KOPT-K1 (cell line): ENCODE data around the gene TPP1.

Source experiments
- H3K27ac ChIP-seq: fragments of 200-600 bp; sonication (generic); 2 replicates; pipeline ENCODE4 v1.5.1; 2016; ENCODE audit warnings: antibody characterized with exemption, mild to moderate bottlenecking, low read depth, low read length; ENCODE audit not compliant: poor library complexity, severe bottlenecking
- H3K36me3 ChIP-seq: fragments of 200-600 bp; sonication (generic); 2 replicates; pipeline ENCODE4 v1.5.1; 2017; ENCODE audit warnings: antibody characterized with exemption, mild to moderate bottlenecking, low read length, moderate library complexity; ENCODE audit not compliant: insufficient read depth
- H3K9me3 ChIP-seq: fragments of 200-600 bp; sonication (generic); 2 replicates; pipeline ENCODE4 v1.5.1; 2017; ENCODE audit warnings: antibody characterized with exemption, low read length, mild to moderate bottlenecking; ENCODE audit not compliant: insufficient read depth, poor library complexity, severe bottlenecking

Gene TPP1

DNA sequence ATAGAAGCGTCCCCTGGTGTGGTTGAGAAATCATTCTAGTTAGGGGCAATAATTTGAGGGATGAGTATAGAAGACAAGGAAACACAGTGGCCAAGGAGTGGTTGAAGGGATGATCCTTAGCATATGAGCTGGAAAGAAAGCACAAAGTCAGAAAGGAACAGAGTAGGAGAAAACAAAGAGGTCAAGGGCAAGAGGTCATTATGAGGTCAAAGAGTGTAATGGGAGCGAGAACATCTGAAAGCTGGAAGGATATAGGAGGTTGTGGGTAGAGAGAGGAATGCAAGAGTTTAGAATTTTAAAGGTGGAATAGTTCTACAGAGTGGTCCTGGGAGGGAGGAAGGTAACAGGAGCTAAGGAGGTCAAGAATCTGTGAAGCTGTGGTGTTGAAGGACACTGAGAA lies 34.4 kb upstream of the TPP1 start:
- Histone ChIP-seq H3K36me3 (no peaks in the 10 kb centered on the region), H3K9me3 (no peaks in the 10 kb centered on the region), H3K27ac (no peak overlapping the region)

DNA sequence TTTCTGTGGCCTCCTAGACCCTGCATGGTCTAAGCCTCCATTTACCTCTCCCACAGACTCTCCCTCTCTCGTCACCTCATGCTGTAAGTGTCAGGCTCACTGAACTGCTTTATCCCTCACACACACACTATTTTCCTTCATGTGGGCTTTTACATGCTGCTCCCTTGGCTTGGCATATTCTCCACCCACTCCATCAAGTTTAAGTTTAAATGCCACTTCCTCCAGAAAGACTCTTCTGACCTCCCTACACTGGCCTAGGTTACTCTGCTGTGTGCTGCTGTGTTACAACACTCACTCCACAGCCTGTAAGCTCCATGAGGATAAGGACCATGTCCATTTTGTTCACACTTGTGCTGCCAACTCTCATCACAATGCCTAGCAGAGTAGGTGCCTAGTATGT lies 33.9 kb upstream of the TPP1 start:
- Histone ChIP-seq H3K27ac (no peak overlapping the region), H3K9me3 (no peaks in the 10 kb centered on the region), H3K36me3 (no peaks in the 10 kb centered on the region)

DNA sequence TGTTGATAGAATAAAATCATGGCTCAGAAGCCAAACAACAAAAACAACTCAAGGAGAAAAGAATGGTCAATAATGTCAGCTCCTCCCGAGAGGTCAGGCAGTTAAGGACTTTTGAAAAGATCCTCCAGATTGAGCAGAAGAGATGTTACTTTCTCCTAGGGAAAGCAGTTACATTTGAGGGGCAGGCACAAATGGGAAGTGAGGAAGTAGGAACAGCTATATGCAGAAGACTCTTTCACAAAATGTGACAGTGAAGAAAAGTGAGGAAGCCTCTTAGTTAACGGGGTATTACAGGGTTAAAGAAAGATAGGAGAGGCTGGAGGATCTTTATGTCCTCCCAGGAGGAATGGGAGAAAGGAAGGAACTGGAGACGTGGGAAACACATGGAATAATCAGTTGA lies 33.0 kb upstream of the TPP1 start:
- Histone ChIP-seq H3K36me3 (no peaks in the 10 kb centered on the region), H3K9me3 (no peaks in the 10 kb centered on the region), H3K27ac (no peak overlapping the region)

DNA sequence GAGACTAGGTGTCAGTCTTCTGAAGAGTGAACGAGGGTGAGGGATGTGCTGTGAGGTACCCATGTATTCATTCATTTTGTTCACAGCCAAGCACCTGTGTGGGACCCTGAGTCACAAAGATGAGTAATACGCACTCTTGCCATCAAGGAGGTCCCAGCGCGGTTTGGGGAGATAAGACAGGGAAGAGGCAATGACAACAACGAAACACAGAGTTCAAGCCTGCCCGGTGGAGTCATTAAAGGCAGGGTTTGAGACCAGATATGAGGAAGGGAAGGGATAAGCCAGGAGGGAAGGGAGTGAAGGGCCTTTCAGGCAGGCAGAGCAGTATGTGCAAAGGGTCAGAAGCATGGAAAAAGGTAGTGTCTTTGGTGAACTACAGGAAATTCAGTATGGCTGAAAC lies 31.8 kb upstream of the TPP1 start:
- no peaks in the 10 kb centered on the region for H3K36me3 ChIP-seq
- H3K27ac ChIP-seq = no peak overlapping the region
- no peaks in the 10 kb centered on the region for H3K9me3 ChIP-seq

DNA sequence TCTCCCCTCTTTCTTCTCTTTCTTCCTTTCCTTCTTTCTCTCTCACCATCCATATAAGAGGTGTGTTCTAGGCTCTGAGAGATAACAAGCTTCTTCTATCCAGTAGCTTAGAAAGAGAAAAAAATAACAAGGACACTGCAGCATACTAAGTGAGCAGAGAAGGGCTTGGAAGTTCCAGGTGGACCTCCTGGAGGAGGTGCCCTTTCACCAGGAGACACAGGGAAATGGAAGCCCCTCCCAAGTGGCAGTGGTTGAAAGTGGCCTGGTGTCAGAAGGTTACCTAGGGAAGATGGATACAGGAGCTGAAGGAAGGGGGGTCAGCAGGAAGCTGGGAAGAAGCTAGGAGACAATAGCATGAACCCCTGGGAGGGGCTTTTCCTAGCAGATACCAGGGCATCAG lies 30.9 kb upstream of the TPP1 start:
- H3K36me3 ChIP-seq = no peaks in the 10 kb centered on the region
- H3K9me3 ChIP-seq = no peaks in the 10 kb centered on the region
- no peak overlapping the region for H3K27ac ChIP-seq

DNA sequence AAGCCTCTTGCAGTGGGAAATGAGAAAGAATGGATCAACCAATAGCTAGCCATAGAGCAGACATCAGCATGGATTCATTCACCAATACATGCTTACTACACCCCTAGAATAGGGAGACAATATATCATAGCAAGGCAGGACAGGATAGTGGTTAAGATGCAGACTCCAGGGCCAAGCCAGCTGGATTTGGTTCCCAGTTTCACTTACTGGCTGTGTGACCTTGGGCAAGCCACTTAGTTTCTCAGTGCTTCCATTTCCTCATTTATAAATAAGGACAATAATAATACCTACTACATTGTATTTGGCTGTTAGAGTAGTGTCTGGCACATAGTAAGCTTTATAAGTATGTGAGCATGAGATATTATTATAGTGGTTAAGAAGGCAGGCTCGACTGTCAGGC lies 29.3 kb upstream of the TPP1 start:
- Histone ChIP-seq H3K9me3 (no peaks in the 10 kb centered on the region), H3K27ac (no peak overlapping the region)

DNA sequence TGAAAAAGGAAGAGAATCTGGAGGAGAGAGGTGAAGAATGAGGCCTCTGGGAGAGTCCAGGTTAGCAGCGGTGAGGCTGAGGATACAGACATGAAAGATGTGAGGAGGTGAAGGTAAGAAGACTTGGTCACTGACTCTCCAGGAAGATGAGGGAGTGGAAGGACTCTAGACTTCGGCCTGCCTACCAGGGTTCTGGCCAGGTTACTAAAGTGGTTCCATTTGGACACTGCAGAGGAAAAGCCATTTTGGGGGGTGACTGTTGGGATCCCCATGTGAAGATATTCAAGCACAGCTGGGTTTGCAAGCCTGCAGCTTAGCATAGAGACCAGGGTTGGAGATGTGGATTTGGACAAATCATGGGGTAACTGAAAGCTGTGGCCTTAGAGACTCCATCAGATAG lies 28.6 kb upstream of the TPP1 start:
- no peaks in the 10 kb centered on the region for H3K36me3 ChIP-seq
- no peaks in the 10 kb centered on the region for H3K9me3 ChIP-seq
- H3K27ac ChIP-seq = peak overlapping the region; percentile 69

More for the DNA sequence above, 29.3 kb upstream of the TPP1 start:
- no peaks in the 10 kb centered on the region for H3K36me3 ChIP-seq

DNA sequence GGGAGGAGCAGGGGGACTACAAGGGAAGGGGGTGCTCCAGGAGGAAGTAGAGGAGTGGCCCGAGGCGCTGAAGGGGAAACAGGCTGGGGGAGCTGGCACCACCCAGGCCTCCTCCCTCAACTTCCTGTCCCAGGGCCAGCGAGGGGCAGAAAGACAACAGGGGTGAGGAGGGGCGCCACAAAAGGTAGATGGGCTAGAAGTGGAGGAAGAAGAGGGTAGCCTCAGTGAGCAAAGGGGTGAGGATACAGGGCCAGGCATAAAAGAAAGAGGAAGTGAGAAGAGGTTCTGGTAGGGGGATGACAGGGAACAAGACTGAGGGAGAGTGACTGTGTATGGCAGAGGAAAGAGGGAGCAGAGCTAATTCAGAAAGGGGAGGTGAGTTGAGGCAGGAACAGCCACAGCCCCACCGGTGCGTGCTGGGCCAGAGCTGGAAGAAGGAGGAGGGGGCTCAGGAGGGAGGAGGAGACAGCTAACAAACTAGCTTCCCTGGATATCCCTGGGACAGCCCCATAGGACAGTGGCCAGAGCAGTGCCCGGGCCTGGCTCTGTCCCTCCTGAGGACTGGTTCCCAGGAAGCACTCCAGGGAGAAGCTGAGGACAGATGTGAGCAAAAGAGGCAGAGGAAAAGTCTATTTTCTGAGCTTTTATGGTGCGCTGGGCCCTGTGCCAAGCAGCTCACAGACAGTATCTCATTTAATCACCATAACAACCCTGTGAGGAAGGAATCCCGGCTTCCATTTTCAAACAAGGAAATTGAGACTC lies 27.9 kb upstream of the TPP1 start:
- H3K27ac ChIP-seq = peak overlapping the region; percentile 69
- no peaks in the 10 kb centered on the region for H3K9me3 ChIP-seq
- H3K36me3 ChIP-seq = no peaks in the 10 kb centered on the region

DNA sequence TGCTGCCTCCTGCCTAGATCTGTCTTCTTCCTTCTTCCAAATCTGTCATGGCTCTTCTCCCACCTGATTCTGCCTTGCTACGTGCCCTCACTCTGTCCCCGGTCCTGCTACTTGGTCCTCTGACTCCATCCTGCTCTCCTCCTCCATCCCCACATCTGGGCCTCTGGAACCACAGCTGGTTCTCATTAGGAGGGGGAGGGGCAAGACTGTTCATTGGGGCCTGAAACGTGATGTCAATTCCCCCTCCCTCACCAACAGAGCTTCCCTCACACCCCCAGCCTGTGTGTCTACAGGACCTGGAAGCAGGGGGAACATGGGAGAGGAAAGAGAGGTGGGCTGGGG lies 27.3 kb upstream of the TPP1 start:
- Histone ChIP-seq H3K27ac (peak overlapping the region; percentile 69), H3K36me3 (no peaks in the 10 kb centered on the region), H3K9me3 (no peaks in the 10 kb centered on the region)

DNA sequence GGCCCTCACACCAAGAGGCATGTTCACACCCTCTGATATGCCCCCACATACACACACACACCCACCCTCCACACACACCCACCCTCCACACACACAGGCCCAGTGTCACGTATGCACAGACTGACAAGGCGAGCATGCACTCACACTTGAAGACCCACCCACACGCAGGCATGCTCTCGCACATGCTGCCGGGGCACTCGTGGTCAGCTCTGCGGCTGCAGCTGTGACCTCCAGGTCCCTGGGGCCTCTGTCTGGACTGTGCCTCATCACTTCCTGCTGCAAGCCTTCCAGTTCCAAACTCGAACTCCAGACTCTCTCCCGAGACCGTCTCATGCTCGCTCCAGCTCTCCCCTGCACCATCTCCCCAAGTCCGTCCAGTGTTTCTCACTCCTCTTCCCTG lies 26.8 kb upstream of the TPP1 start:
- Histone ChIP-seq H3K27ac (peak overlapping the region; percentile 69), H3K36me3 (no peaks in the 10 kb centered on the region), H3K9me3 (no peaks in the 10 kb centered on the region)

DNA sequence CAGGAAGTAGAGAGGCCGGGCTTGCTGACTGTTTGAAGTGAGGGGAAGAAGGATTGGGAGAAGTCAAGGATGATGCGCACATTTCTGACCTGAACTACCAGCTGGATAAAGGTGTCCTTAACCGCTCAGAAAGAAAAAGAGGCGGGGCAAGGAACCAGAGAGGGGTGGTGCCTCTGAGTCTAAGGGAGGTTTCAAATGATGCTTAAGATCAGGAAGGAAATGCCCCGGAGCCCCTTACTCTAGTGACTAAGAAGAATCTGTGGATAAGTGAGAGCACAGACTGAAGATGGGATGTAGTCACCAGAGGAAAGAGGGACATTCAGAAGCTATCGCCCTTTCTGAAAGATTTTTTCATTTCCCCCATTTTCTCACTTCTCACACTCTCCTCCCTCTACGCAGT lies 23.7 kb upstream of the TPP1 start:
- no peaks in the 10 kb centered on the region for H3K9me3 ChIP-seq
- H3K36me3 ChIP-seq = peaks cover 6% of the 10 kb centered on the region; the same call in 1 of the 2 replicates
- H3K27ac ChIP-seq = no peak overlapping the region

DNA sequence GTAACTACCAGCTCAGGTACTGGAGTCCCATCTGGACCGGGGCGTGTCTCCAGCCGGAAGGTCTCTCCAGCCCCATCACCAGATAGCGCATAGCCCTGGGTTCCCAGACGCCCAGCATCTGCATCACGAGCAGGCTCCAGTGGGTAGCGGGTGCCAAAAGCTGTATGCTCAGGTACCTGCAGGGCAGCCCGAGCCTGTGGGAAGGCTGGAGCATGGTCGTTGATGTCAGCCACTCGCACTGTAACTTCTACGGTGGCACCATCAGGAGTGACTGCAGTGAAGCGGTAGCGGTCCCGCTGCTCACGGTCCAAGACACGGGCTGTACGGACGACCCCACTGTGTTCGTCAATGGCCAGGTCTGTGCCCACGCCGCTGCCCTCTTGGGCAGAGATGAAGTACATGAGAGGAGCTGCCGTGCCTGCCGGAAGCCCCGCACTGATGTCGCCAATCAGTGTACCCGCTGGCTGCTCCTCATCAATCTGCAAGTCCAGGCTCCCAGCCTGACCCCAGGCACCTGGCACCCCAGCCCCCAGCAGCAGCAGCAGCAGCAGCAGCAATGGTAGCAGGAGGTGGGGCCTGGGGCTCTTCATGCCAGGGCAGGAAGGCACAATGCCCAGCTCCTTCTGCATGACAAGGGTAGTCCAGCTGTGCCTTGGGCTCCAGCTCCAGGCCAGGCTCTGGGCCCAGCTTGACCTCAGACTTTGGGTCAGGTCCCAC lies 21.9 kb upstream of the TPP1 start:
- Histone ChIP-seq H3K36me3 (peaks cover 6% of the 10 kb centered on the region; the same call in 1 of the 2 replicates), H3K9me3 (no peaks in the 10 kb centered on the region), H3K27ac (no peak overlapping the region)

DNA sequence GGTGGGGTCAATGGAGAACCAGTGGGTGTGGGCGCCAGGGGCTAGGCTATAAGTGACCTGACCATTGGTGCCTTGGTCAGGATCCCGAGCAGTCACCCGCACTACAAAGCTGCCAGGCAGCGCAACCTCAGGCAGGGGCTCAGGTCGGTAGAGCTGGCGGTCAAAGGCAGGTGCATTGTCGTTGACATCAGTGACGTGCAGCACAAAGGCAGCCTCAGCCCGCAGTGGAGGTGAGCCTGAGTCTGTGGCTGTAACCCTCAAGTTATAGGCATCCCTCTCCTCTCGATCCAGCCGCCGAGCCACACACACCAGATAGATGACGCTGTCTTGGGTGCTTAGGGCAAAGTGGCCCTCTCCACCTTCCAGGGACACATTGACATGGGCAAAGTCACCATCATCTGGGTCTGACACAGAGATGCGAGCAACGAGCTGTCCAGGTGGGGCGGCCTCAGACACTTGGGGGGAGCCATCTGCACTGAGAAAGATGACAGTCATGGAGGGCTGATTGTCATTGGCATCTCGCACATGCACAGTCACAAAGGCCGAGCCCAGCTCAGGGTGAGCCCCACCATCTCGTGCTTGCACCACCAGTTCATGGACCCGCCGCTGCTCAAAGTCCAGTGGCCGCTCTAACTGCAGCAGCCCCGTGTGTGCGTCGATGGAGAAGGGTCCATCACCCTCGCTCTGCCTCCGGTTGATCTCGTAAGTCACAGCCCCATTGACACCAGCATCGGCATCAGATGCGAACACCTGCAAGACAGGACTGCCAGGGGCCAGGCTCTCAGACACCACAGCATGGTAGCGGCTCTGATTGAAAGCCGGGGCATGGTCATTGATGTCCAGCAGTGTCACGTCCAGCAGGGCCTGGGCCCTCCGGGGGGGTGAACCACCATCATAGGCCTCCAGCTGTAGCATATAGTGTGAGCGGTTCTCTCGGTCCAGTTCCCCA lies 21.1 kb upstream of the TPP1 start:
- no peaks in the 10 kb centered on the region for H3K9me3 ChIP-seq
- H3K36me3 ChIP-seq = peaks cover 6% of the 10 kb centered on the region; the same call in 1 of the 2 replicates
- H3K27ac ChIP-seq = no peak overlapping the region

DNA sequence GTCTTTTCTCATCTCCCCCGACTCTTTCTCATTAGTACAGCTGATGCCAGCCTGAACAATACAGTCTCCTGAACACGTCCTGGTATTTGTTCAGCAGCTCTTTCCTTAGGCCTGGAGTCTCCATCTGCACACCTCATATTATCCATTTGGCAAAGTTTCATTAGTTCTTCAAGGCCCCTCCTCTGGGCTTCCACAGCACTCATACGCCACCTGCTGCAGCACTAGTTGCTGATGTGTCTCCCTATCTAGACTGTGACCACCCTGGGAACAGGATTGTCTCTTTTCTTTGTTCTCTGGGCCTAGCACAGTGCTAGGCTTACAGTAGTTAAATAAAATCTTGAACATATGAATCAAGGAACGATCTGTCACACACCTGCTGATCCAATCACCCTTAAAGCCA lies 19.2 kb upstream of the TPP1 start:
- no peak overlapping the region for H3K27ac ChIP-seq
- peaks cover 6% of the 10 kb centered on the region; the same call in 1 of the 2 replicates for H3K36me3 ChIP-seq
- no peaks in the 10 kb centered on the region for H3K9me3 ChIP-seq

DNA sequence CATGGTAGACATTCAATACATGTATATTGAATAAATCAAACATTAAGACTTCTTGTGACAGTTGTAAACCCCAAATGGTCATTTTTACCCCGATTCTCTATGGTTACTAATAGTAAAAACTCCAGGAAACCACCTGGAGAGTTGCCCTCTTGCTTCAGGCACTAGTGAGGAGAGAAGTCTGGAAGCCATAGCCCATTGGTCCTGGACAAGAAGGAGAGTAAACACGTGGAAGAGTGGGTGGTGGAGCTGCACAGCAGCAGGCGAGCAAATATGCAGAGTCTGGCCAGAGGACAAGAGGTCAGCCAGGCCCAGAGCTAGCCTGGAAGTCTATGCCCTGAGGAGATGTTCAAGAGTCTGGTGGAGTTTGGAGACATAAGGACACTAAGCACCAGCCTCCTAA lies 18.6 kb upstream of the TPP1 start:
- Histone ChIP-seq H3K9me3 (no peaks in the 10 kb centered on the region), H3K27ac (no peak overlapping the region), H3K36me3 (peaks cover 6% of the 10 kb centered on the region; the same call in 1 of the 2 replicates)
